GM23338 (cell line): ENCODE data around the gene ODAPH. TPM values are rescaled to one million over a fixed set of nuclear protein-coding genes. Genes with fewer than 3 reads are reported as not detected.

Source experiments
- ATAC-seq: fragments of 200-7000 bp; cut with Tn5 transposase; 3 replicates; pipeline ENCODE4 v1.9.1; 2020
- DNase-seq: peaks from one replicate; pipeline ENCODE4 v3.0.0-alpha.2; 2015; ENCODE audit warnings: low spot score
- H2AFZ ChIP-seq: fragments of 200-600 bp; sonication (generic); 2 replicates; pipeline ENCODE4 v1.8.0; 2016; ENCODE audit warnings: antibody characterized with exemption, mild to moderate bottlenecking, moderate library complexity
- H3F3A ChIP-seq: fragments of 200-600 bp; sonication (generic); replicated peaks from 2 replicates; pipeline ENCODE4 v1.8.0; 2017; ENCODE audit warnings: antibody characterized with exemption, mixed run types, low read depth
- H3K27ac ChIP-seq: fragments of 200-600 bp; sonication (generic); 2 replicates; pipeline ENCODE4 v1.6.1; 2016; ENCODE audit warnings: low read depth
- H3K27me3 ChIP-seq: fragments of 200-600 bp; sonication (generic); 2 replicates; pipeline ENCODE4 v1.8.0; 2016; ENCODE audit warnings: mild to moderate bottlenecking, mixed run types, moderate library complexity; ENCODE audit not compliant: insufficient read depth
- H3K36me3 ChIP-seq: fragments of 200-600 bp; sonication (generic); 2 replicates; pipeline ENCODE4 v1.8.0; 2016; ENCODE audit warnings: mild to moderate bottlenecking; ENCODE audit not compliant: insufficient read depth
- H3K4me1 ChIP-seq: fragments of 200-600 bp; sonication (generic); 2 replicates; pipeline ENCODE4 v1.8.0; 2016; ENCODE audit warnings: mild to moderate bottlenecking, moderate library complexity; ENCODE audit not compliant: insufficient read depth
- H3K4me2 ChIP-seq: fragments of 200-600 bp; sonication (generic); 2 replicates; pipeline ENCODE4 v1.7.1; 2017; ENCODE audit warnings: mixed run types
- H3K4me3 ChIP-seq: fragments of 200-600 bp; sonication (generic); 2 replicates; pipeline ENCODE4 v1.6.1; 2016; ENCODE audit warnings: mixed run types
- H3K79me2 ChIP-seq: fragments of 200-600 bp; sonication (generic); replicated peaks from 2 replicates; pipeline ENCODE4 v1.8.0; 2017; ENCODE audit warnings: mild to moderate bottlenecking; ENCODE audit not compliant: insufficient read depth
- H3K9me2 ChIP-seq: fragments of 200-600 bp; sonication (generic); 2 replicates; pipeline ENCODE4 v1.8.0; 2017; ENCODE audit not compliant: insufficient read depth
- H4K20me1 ChIP-seq: fragments of 200-600 bp; sonication (generic); replicated peaks from 2 replicates; pipeline ENCODE4 v1.8.0; 2017; ENCODE audit warnings: mild to moderate bottlenecking; ENCODE audit not compliant: insufficient read depth
- H3K27ac Mint-ChIP-seq: 2 replicates; pipeline ENCODE4 v1.8.0; 2020; ENCODE audit warnings: inconsistent platforms, mild to moderate bottlenecking, moderate library complexity, mixed read lengths
- H3K27me3 Mint-ChIP-seq: 3 replicates; pipeline ENCODE4 v1.8.0; 2022; ENCODE audit warnings: low read depth, mild to moderate bottlenecking, moderate library complexity, mixed read lengths, inconsistent platforms; ENCODE audit not compliant: insufficient read depth, poor library complexity
- H3K36me3 Mint-ChIP-seq: 3 replicates; pipeline ENCODE4 v1.8.0; 2021; ENCODE audit warnings: low read depth, mild to moderate bottlenecking, inconsistent platforms, moderate library complexity, mixed read lengths
- H3K4me1 Mint-ChIP-seq: 3 replicates; pipeline ENCODE4 v1.8.0; 2020; ENCODE audit warnings: mild to moderate bottlenecking, inconsistent platforms, mixed read lengths
- H3K4me3 Mint-ChIP-seq: 3 replicates; pipeline ENCODE4 v1.8.0; 2021; ENCODE audit warnings: moderate library complexity, mild to moderate bottlenecking, inconsistent platforms, mixed read lengths
- H3K9me3 Mint-ChIP-seq: 3 replicates; pipeline ENCODE4 v1.8.0; 2020; ENCODE audit warnings: moderate library complexity, mild to moderate bottlenecking, inconsistent platforms, mixed read lengths
- CREB1 ChIP-seq: fragments of 250-450 bp; sonication (Bioruptor Pico); IDR thresholded peaks from 2 replicates; pipeline ENCODE4 v1.5.0; 2020; ENCODE audit warnings: low read depth, mild to moderate bottlenecking, moderate library complexity
- EZH2 ChIP-seq: fragments of 200-600 bp; sonication (generic); IDR thresholded peaks from one replicate; pipeline ENCODE4 v1.8.0; 2017; ENCODE audit warnings: antibody characterized with exemption, mild to moderate bottlenecking, low read depth; ENCODE audit not compliant: unreplicated experiment
- NANOG ChIP-seq: IDR thresholded peaks from 2 replicates; pipeline ENCODE4 v1.6.1; 2016; ENCODE audit warnings: antibody characterized with exemption, borderline replicate concordance
- POLR2AphosphoS5 ChIP-seq: IDR thresholded peaks from 2 replicates; pipeline ENCODE4 v1.6.1; 2016; ENCODE audit warnings: antibody characterized with exemption, low read depth
- REST ChIP-seq: IDR thresholded peaks from one replicate; pipeline ENCODE4 v1.6.1; 2018; ENCODE audit warnings: antibody characterized with exemption; ENCODE audit not compliant: unreplicated experiment
- STAT1 ChIP-seq: IDR thresholded peaks from one replicate; pipeline ENCODE4 v1.6.1; 2016; ENCODE audit warnings: antibody characterized with exemption; ENCODE audit not compliant: unreplicated experiment
- ZNF462 ChIP-seq: fragments of 250-450 bp; sonication (Bioruptor Pico); IDR thresholded peaks from 2 replicates; pipeline ENCODE4 v1.5.0; 2020; ENCODE audit warnings: mild to moderate bottlenecking, moderate library complexity
- polyA plus RNA-seq: library from polyadenylated mRNA; unstranded; fragments of >200 nt; fragmentation: Nextera tagmentation; extraction: Ambion mirVana; gene quantifications from 2 replicates; pipeline ENCODE4 v1.2.1, GENCODE V29; 2016
- total RNA-seq: library from RNA; depleted of rRNA; stranded (reverse); fragments of >200 nt; shearing (Covaris generic); gene quantifications from 2 replicates; pipeline ENCODE4 v1.2.3, GENCODE V29; 2014

ODAPH gene
- total and polyA plus RNA-seq, 2 experiments from 2014 or later: not detected

DNA sequence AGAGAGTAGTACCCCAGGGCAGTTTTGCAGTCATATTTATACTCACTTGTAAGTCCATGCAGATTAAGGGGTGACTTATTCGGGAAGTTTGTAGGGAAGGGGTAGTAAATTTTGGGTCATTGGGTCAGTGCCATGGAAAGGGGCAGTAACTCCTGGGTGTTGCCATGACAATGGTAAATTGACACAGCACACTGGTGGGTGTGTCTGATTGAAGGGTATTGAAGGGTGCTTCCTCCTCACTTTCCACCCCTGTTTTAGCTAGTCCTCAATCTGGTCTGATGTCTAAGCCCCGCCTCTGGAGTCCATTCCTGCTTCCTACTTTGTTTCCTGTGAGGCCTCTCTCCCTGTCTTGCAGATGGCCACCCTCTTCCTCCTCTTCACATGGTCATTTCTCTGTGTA, 11.9 kb downstream of the ODAPH start:
- peaks cover 15% of the 10 kb centered on the region for H3K27me3 Mint-ChIP-seq
- peaks cover 22% of the 10 kb centered on the region for H3K9me3 Mint-ChIP-seq
- peaks cover 4% of the 10 kb centered on the region for H3K4me1 Mint-ChIP-seq
- no peak overlapping the region for H3K27ac ChIP-seq
- no peaks in the 10 kb centered on the region for H3F3A ChIP-seq
- H3K4me3 ChIP-seq: no peak overlapping the region
- TF ChIP-seq STAT1 (no peak), NANOG (no peak), ZNF462 (CRISPR knock-in tag) (no peak), POLR2AphosphoS5 (no peak), CREB1 (CRISPR knock-in tag) (no peak), EZH2 (no peak), REST (no peak)
- H3K4me2 ChIP-seq: no peak overlapping the region
- no peaks in the 10 kb centered on the region for H3K4me1 ChIP-seq
- H3K79me2 ChIP-seq: no peaks in the 10 kb centered on the region
- no peak overlapping the region for H3K27ac Mint-ChIP-seq
- H3K4me3 Mint-ChIP-seq: no peak overlapping the region
- H4K20me1 ChIP-seq: no peaks in the 10 kb centered on the region
- H3K36me3 ChIP-seq: no peaks in the 10 kb centered on the region
- ATAC-seq: no peak
- H3K9me2 ChIP-seq: 0 out of 2 replicates have a peak, but pooled peaks cover 4% of the 10 kb centered on the region
- H3K36me3 Mint-ChIP-seq: peaks cover 8% of the 10 kb centered on the region; the same call in 2 of the 3 replicates
- no peak overlapping the region for H2AFZ ChIP-seq
- H3K27me3 ChIP-seq: peaks cover 10% of the 10 kb centered on the region
- no peak for DNase-seq
